Endodermal cell (in vitro differentiated cells): ENCODE measurements around the gene OAT. TPM values are rescaled to one million over a fixed set of nuclear protein-coding genes. Genes with fewer than 3 reads are reported as not detected.

Experiments
- DNase-seq: peaks from one replicate; pipeline ENCODE4 v3.0.0-alpha.2; 2017
- H3K27ac ChIP-seq: 2 replicates; pipeline ENCODE4 v1.5.1; 2013; ENCODE audit warnings: mild to moderate bottlenecking, low read depth, low read length, moderate library complexity
- H3K27me3 ChIP-seq: 2 replicates; pipeline ENCODE4 v1.6.1; 2013; ENCODE audit warnings: mild to moderate bottlenecking, low read length, moderate library complexity; ENCODE audit not compliant: insufficient read depth, control insufficient read depth, poor library complexity, severe bottlenecking
- H3K36me3 ChIP-seq: 2 replicates; pipeline ENCODE4 v1.7.0; 2013; ENCODE audit warnings: mild to moderate bottlenecking, low read length, moderate library complexity; ENCODE audit not compliant: control insufficient read depth, insufficient read depth
- H3K4me1 ChIP-seq: one replicate; pipeline ENCODE4 v1.7.0; 2013; ENCODE audit warnings: low read length; ENCODE audit not compliant: control insufficient read depth, insufficient read depth
- H3K4me3 ChIP-seq: 2 replicates; pipeline ENCODE4 v1.5.1; 2013; ENCODE audit warnings: mild to moderate bottlenecking, low read length, moderate library complexity
- H3K9ac ChIP-seq: 2 replicates; pipeline ENCODE4 v1.6.1; 2013; ENCODE audit warnings: mild to moderate bottlenecking, low read length, moderate library complexity; ENCODE audit not compliant: poor library complexity, severe bottlenecking; ENCODE audit errors: extremely low read depth
- H3K9me3 ChIP-seq: 2 replicates; pipeline ENCODE4 v1.6.1; 2013; ENCODE audit warnings: mild to moderate bottlenecking, low read length, moderate library complexity; ENCODE audit not compliant: control insufficient read depth
- H3K27ac Mint-ChIP-seq: 2 replicates; pipeline ENCODE4 v1.8.0; 2020; ENCODE audit warnings: mixed read lengths
- H3K27me3 Mint-ChIP-seq: 2 replicates; pipeline ENCODE4 v1.8.0; 2021; ENCODE audit warnings: mild to moderate bottlenecking, mixed read lengths; ENCODE audit not compliant: insufficient read depth
- H3K36me3 Mint-ChIP-seq: 2 replicates; pipeline ENCODE4 v1.8.0; 2020; ENCODE audit warnings: low read depth, mixed read lengths
- H3K4me1 Mint-ChIP-seq: 2 replicates; pipeline ENCODE4 v1.8.0; 2020; ENCODE audit warnings: mixed read lengths
- H3K4me3 Mint-ChIP-seq: 2 replicates; pipeline ENCODE4 v1.8.0; 2020; ENCODE audit warnings: mild to moderate bottlenecking, moderate library complexity, mixed read lengths
- H3K9me3 Mint-ChIP-seq: 2 replicates; pipeline ENCODE4 v1.8.0; 2020; ENCODE audit warnings: mild to moderate bottlenecking, mixed read lengths
- CTCF ChIP-seq: fragments of 200-600 bp; sonication (generic); conservative IDR thresholded peaks from 2 replicates; pipeline ENCODE4 v1.5.0; 2021; ENCODE audit warnings: antibody characterized with exemption, mild to moderate bottlenecking
- WGBS, 2 experiments: methylation state at CpG; one replicate each; pipeline versions ENCODE4 v1.1.5 to v1.1.7; 2013; ENCODE audit warnings: missing lambda C conversion rate in 2 of 2, mixed read lengths in 1 of 2; ENCODE audit not compliant: insufficient coverage in 1 of 2, insufficient read length in 1 of 2; 5-methylcytosine and 5-hydroxymethylcytosine counted together
- long read RNA-seq, 4 experiments: library from polyadenylated mRNA in 2 of 4; library from RNA in 1 of 4; library from capped mRNA in 1 of 4; stranded (forward) in 3 of 4; unstranded in 1 of 4; transcript quantifications; one replicate each; pipeline ENCODE4 v2.0.0, GENCODE V29; 2020 to 2021; ENCODE audit warnings: inconsistent platforms in 1 of 4
- polyA plus RNA-seq, 2 experiments: library from polyadenylated mRNA; stranded (reverse); fragments of 50-300 nt; gene quantifications; one replicate each; pipeline ENCODE4 v1.2.3, GENCODE V29; 2013
- total RNA-seq, 2 donors: library from RNA; stranded (reverse); fragmentation: NEBNext Ultra II Directional in 1 of 2; extraction: Animal tissue kit (Norgen Biotek cat#: 25700) in 1 of 2; gene quantifications; 2 replicates in 1 of 2; 3 replicates in 1 of 2; pipeline ENCODE4 v1.2.1, GENCODE V29; 2021

OAT gene
- total RNA-seq, result 10 to 100 TPM; 58.6 to 71.6 TPM
- 36.5 TPM for polyA plus RNA-seq (2013, experiment 1 of 2)
- polyA plus RNA-seq (2013, experiment 2 of 2), result 37.6 TPM
- long read RNA-seq, experiment 1, transcript OAT-201 (10 exons, 2,048 nt), result major isoform, 21 of 52 reads
- long read RNA-seq, experiment 1, partial matches to known transcripts, result 17 of 52 reads
- long read RNA-seq, experiment 1, other reads (novel, unspliced or antisense), result 13 of 52 reads
- long read RNA-seq, experiment 2, transcript OAT-201 (10 exons, 2,048 nt), result major isoform, 87 of 101 reads
- long read RNA-seq, experiment 2, partial matches to known transcripts, result 5 of 101 reads
- long read RNA-seq, experiment 2, other reads (novel, unspliced or antisense), result 7 of 101 reads
- long read RNA-seq, experiment 3, transcript OAT-201 (10 exons, 2,048 nt), result major isoform, 601 of 647 reads
- long read RNA-seq, experiment 3, transcript OAT-208 (9 exons, 1,864 nt), result minor isoform, 8 of 647 reads
- long read RNA-seq, experiment 3, partial matches to known transcripts, result 11 of 647 reads
- long read RNA-seq, experiment 3, other reads (novel, unspliced or antisense), result 26 of 647 reads
- long read RNA-seq, experiment 4, transcript OAT-208 (9 exons, 1,864 nt), result minor isoform, 6 of 173 reads
- long read RNA-seq, experiment 4, transcript OAT-201 (10 exons, 2,048 nt), result major isoform, 137 of 173 reads
- long read RNA-seq, experiment 4, partial matches to known transcripts, result 17 of 173 reads
- long read RNA-seq, experiment 4, other reads (novel, unspliced or antisense), result 11 of 173 reads

GRCh38 chr10:124418726-124419501 lies at the start of gene OAT:
Gene OAT, minus strand, starts transcription at chr10:124418923. Its CDS starts 6,752 bp downstream, at chr10:124412171.
- H3K4me1 Mint-ChIP-seq, result peaks cover 18% of the 10 kb centered on the region
- Histone ChIP-seq H3K4me3 (peak within 1 kb of the TSS; percentile 89), H3K9me3 (no peaks in the 10 kb centered on the region), H3K9ac (peak within 1 kb of the TSS; percentile 51), H3K4me1 (no peaks in the 10 kb centered on the region), H3K27ac (no peak within 1 kb of the TSS), H3K27me3 (peaks cover 7% of the 10 kb centered on the region), H3K36me3 (peaks cover 9% of the 10 kb centered on the region)
- H3K27me3 Mint-ChIP-seq, result peaks cover 27% of the 10 kb centered on the region
- DNase-seq, result peak; percentile 99
- H3K36me3 Mint-ChIP-seq, result no peaks in the 10 kb centered on the region
- peak; percentile 69 for TF ChIP-seq CTCF
- WGBS, 2 experiments, result 5 to 9% methylated on average over 39 to 70 of the region's 70 CpGs
- peak within 1 kb of the TSS; percentile 79 for H3K4me3 Mint-ChIP-seq
- peak within 1 kb of the TSS; percentile 76 for H3K27ac Mint-ChIP-seq
- no peaks in the 10 kb centered on the region for H3K9me3 Mint-ChIP-seq

GRCh38 chr10:124467165-124467564 lies 48.4 kb upstream of the OAT start:
- TF ChIP-seq CTCF, result no peak
- Mint-ChIP-seq H3K27ac (no peak overlapping the region), H3K9me3 (no peaks in the 10 kb centered on the region), H3K27me3 (no peaks in the 10 kb centered on the region), H3K36me3 (peaks cover 2% of the 10 kb centered on the region), H3K4me1 (peaks cover 6% of the 10 kb centered on the region), H3K4me3 (no peak overlapping the region)
- Histone ChIP-seq H3K27me3 (no peaks in the 10 kb centered on the region), H3K4me1 (no peaks in the 10 kb centered on the region), H3K9ac (no peak overlapping the region), H3K36me3 (no peaks in the 10 kb centered on the region), H3K9me3 (no peaks in the 10 kb centered on the region), H3K4me3 (no peak overlapping the region), H3K27ac (no peak overlapping the region)
- no peak for DNase-seq
- 91 to 100% methylated on average over 1 to 4 of the region's 4 CpGs for WGBS, 2 experiments

- Histone ChIP-seq H3K9ac (no peak overlapping the region), H3K27me3 (no peaks in the 10 kb centered on the region), H3K4me1 (no peaks in the 10 kb centered on the region), H3K4me3 (no peak overlapping the region), H3K36me3 (no peaks in the 10 kb centered on the region), H3K9me3 (no peaks in the 10 kb centered on the region), H3K27ac (no peak overlapping the region)
- DNase-seq, result no peak
- Mint-ChIP-seq H3K4me1 (peaks cover 6% of the 10 kb centered on the region), H3K4me3 (no peak overlapping the region), H3K27ac (no peak overlapping the region), H3K36me3 (peaks cover 2% of the 10 kb centered on the region), H3K27me3 (no peaks in the 10 kb centered on the region), H3K9me3 (no peaks in the 10 kb centered on the region)
- 73 to 74% methylated on average over 8 to 9 of the region's 9 CpGs for WGBS, 2 experiments
- no peak for TF ChIP-seq CTCF
Measured at GRCh38 chr10:124465777-124466488, 47.2 kb upstream of the OAT start.
